ENCODE results near the gene NEO1. TPM values are rescaled to one million over a fixed set of nuclear protein-coding genes. Genes with fewer than 3 reads are reported as not detected.

Gene NEO1
- total RNA-seq, 1 donor = 55.4 TPM

DNA sequence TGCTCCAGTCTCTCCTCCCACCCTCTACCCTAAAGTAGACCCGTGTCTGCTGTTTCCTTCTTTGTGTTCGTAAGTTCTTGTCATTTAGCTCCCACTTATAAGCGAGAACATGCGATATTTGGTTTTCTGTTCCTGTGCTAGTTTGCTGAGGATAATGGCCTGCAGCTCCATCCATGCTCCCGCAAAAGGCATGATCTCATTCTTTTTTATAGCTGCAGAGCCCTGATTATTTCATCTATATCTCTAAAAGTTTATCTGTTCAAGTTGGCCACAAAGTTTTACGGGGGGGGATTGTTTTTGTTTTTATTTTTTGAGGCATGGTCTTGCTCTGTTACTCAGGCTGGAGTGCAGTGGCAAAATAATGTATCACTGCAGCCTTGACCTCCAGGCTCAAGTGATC is 4.4 kb upstream of the NEO1 start:
- H3K9me3 ChIP-seq (ENCODE audit: low read depth, low read length) = no peaks in the 10 kb centered on the region
- no peaks in the 10 kb centered on the region for H3K36me3 ChIP-seq (ENCODE audit: insufficient read depth, low read length)
- H3K4me3 ChIP-seq (ENCODE audit: insufficient read depth, low read length) = no peak overlapping the region
- H3K4me1 ChIP-seq (ENCODE audit: insufficient read depth, low read length) = peaks cover 2% of the 10 kb centered on the region
- no peaks in the 10 kb centered on the region for H4K20me1 ChIP-seq (ENCODE audit: insufficient read depth, low read length)
- H2AFZ ChIP-seq (ENCODE audit: low read length) = no peak overlapping the region
- no peaks in the 10 kb centered on the region for H3K79me2 ChIP-seq (ENCODE audit: insufficient read depth, low read length)
- TF ChIP-seq, protein P1, sequence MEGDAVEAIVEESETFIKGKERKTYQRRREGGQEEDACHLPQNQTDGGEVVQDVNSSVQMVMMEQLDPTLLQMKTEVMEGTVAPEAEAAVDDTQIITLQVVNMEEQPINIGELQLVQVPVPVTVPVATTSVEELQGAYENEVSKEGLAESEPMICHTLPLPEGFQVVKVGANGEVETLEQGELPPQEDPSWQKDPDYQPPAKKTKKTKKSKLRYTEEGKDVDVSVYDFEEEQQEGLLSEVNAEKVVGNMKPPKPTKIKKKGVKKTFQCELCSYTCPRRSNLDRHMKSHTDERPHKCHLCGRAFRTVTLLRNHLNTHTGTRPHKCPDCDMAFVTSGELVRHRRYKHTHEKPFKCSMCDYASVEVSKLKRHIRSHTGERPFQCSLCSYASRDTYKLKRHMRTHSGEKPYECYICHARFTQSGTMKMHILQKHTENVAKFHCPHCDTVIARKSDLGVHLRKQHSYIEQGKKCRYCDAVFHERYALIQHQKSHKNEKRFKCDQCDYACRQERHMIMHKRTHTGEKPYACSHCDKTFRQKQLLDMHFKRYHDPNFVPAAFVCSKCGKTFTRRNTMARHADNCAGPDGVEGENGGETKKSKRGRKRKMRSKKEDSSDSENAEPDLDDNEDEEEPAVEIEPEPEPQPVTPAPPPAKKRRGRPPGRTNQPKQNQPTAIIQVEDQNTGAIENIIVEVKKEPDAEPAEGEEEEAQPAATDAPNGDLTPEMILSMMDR (IDR thresholded peaks at IDR 0.05; ENCODE audit: extremely low read depth, low read depth, low read length) = no peak
- no peak overlapping the region for H3K27ac ChIP-seq (ENCODE audit: low read depth, low read length)
- DNase-seq (ENCODE audit: insufficient read length, low spot score, missing footprints) = no peak
- H3K4me2 ChIP-seq (ENCODE audit: insufficient read depth, low read length) = no peak overlapping the region
- peaks cover 37% of the 10 kb centered on the region for H3K27me3 ChIP-seq (ENCODE audit: insufficient read depth, low read length)

DNA sequence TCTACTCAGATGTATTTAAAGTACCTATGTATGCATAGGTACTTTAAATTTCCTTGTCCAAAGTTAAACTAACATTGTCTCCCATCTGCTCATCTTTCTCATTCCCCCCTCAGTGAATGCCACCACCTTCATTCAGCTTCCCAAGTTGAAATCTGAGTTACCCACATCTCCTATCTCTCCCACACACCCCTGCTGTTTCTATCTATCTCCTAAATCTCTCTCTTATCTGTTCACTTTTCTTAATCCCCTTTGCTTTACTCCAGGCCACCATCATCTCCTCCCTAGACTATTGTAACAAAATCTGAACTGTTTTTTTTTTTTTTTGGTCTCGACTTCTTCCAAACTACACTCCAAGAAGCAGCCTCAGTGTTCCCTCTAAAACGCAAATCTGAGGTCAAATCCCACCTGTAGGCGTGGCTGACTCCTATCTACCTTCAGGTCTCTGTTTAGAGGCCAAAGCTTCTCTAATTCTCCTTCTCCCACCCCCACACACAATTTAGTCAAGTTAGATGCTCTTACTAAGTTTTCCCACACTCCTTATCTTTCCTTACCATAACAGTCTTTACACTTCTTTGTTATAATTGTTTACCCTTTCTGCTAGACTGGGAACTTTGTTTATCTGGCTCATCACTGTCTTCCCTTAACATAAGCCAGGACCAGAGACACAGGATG is 3.5 kb upstream of the NEO1 start:
- H3K27me3 ChIP-seq (ENCODE audit: insufficient read depth, low read length) = peaks cover 44% of the 10 kb centered on the region
- DNase-seq (ENCODE audit: insufficient read length, low spot score, missing footprints) = no peak
- H3K9me3 ChIP-seq (ENCODE audit: low read depth, low read length) = no peaks in the 10 kb centered on the region
- no peak overlapping the region for H2AFZ ChIP-seq (ENCODE audit: low read length)
- peaks cover 7% of the 10 kb centered on the region for H3K4me1 ChIP-seq (ENCODE audit: insufficient read depth, low read length)
- H3K27ac ChIP-seq (ENCODE audit: low read depth, low read length) = no peak overlapping the region
- H3K79me2 ChIP-seq (ENCODE audit: insufficient read depth, low read length) = no peaks in the 10 kb centered on the region
- TF ChIP-seq, protein P1 (IDR thresholded peaks at IDR 0.05; ENCODE audit: extremely low read depth, low read depth, low read length) = no peak
- no peak overlapping the region for H3K4me3 ChIP-seq (ENCODE audit: insufficient read depth, low read length)
- no peaks in the 10 kb centered on the region for H3K36me3 ChIP-seq (ENCODE audit: insufficient read depth, low read length)
- no peaks in the 10 kb centered on the region for H4K20me1 ChIP-seq (ENCODE audit: insufficient read depth, low read length)
- no peak overlapping the region for H3K4me2 ChIP-seq (ENCODE audit: insufficient read depth, low read length)

DNA sequence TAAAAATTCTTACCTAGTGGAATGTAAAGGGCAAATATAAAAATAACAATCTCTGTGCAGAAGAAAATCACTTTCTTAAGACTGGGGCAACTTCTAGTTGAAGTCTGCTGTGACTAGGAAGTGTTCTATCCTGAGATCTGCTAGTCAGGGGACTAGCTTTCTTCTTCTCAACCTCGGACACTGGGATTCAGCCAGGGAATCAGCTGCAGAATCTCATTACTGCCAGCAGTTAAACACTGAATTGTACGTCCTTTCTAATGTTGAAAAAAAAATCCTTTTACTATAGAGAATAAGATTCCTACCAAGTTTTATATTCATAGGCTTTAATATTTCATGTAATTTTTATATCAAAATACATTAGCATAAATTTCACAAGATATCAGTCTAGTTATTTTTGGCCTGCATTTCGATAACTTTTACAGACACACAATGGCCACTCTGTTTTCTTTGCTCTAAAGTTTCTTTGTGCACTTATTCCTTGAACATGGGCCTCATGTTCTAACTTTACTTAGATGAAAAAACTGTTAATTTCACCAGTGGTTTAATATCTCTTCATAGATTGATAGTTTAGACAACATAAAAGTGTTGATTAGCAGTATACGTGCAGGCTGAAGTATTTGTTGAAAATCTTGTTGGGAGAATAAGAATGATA is 2.6 kb upstream of the NEO1 start:
- DNase-seq (ENCODE audit: insufficient read length, low spot score, missing footprints) = no peak
- Histone ChIP-seq H3K4me2 (ENCODE audit: insufficient read depth, low read length) (no peak overlapping the region), H3K9me3 (ENCODE audit: low read depth, low read length) (no peaks in the 10 kb centered on the region), H3K36me3 (ENCODE audit: insufficient read depth, low read length) (no peaks in the 10 kb centered on the region), H3K4me3 (ENCODE audit: insufficient read depth, low read length) (no peak overlapping the region), H3K27ac (ENCODE audit: low read depth, low read length) (no peak overlapping the region), H3K27me3 (ENCODE audit: insufficient read depth, low read length) (peaks cover 53% of the 10 kb centered on the region), H3K79me2 (ENCODE audit: insufficient read depth, low read length) (no peaks in the 10 kb centered on the region), H2AFZ (ENCODE audit: low read length) (no peak overlapping the region), H4K20me1 (ENCODE audit: insufficient read depth, low read length) (peaks cover 4% of the 10 kb centered on the region), H3K4me1 (ENCODE audit: insufficient read depth, low read length) (peaks cover 7% of the 10 kb centered on the region)
- TF ChIP-seq, protein P1 (IDR thresholded peaks at IDR 0.05; ENCODE audit: extremely low read depth, low read depth, low read length) = no peak

DNA sequence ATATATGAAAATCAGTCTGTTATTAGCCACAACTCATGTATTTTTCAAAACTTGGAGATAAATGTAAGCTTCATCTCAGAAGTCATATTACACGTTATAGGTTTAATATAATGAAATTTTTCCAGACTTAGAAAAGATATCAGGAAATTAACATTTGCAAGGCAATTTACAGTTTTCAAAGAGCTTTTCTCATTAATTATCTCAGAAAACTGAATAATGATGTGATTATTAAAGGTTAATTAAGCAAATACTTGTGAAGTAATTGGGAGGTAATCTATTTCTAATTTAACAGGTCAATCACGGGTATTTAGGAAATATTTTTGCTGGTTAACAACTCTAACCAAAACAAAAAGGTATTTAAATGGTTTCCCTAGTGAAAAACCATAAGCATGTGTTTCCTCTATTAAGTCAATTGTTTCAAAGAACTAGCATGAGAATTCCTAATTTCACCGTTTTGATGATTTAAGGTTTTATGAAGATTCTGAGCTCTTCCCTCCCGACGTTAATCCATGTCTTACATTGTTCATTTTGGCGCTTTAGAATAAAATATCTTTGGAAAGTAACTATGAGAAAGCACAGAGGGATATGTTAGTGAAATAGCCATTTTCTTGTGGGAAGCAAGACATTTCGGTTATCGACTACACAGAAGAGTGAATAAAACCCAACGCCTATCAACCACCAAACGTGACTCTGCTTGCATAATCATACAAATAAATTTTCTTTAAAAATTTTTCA is 1.5 kb upstream of the NEO1 start:
- Histone ChIP-seq H3K79me2 (ENCODE audit: insufficient read depth, low read length) (no peaks in the 10 kb centered on the region), H3K4me1 (ENCODE audit: insufficient read depth, low read length) (peaks cover 7% of the 10 kb centered on the region), H3K36me3 (ENCODE audit: insufficient read depth, low read length) (no peaks in the 10 kb centered on the region), H3K27ac (ENCODE audit: low read depth, low read length) (no peak overlapping the region), H3K4me3 (ENCODE audit: insufficient read depth, low read length) (peak overlapping the region; percentile 80), H3K27me3 (ENCODE audit: insufficient read depth, low read length) (peaks cover 57% of the 10 kb centered on the region), H3K4me2 (ENCODE audit: insufficient read depth, low read length) (peak overlapping the region; percentile 82), H2AFZ (ENCODE audit: low read length) (no peak overlapping the region), H4K20me1 (ENCODE audit: insufficient read depth, low read length) (peaks cover 4% of the 10 kb centered on the region), H3K9me3 (ENCODE audit: low read depth, low read length) (no peaks in the 10 kb centered on the region)
- TF ChIP-seq, protein P1 (IDR thresholded peaks at IDR 0.05; ENCODE audit: extremely low read depth, low read depth, low read length) = no peak
- DNase-seq (ENCODE audit: insufficient read length, low spot score, missing footprints) = peak; percentile 66

All from osteoblast (primary cell).